Heart left ventricle (tissue), 16 donors: ENCODE measurements around the gene NETO2. TPM values are rescaled to one million over a fixed set of nuclear protein-coding genes. Genes with fewer than 3 reads are reported as not detected.

Source experiments
- ATAC-seq, 4 donors: fragments of 200-7000 bp; cut with Tn5 transposase; one replicate each; pipeline ENCODE4 v1.9.1; 2020 to 2022; ENCODE audit warnings: moderate library complexity in 4 of 4, mild to moderate bottlenecking in 3 of 4, moderate number of reproducible peaks in 1 of 4
- DNase-seq, 5 donors: peaks; one replicate each; pipeline ENCODE4 v3.0.0-alpha.2; 2020
- H3K27ac ChIP-seq, 12 donors: fragments of 200-600 bp; sonication (generic) in 4 of 12; one replicate each; pipeline versions ENCODE4 v1.5.0 to v1.8.0; 2016 to 2022; ENCODE audit warnings: mild to moderate bottlenecking in 2 of 12
- H3K27me3 ChIP-seq, 9 donors: fragments of 200-600 bp; sonication (generic) in 2 of 9; one replicate each; pipeline versions ENCODE4 v1.5.1 to v1.8.0; 2016 to 2022; ENCODE audit warnings: mild to moderate bottlenecking in 3 of 9
- H3K36me3 ChIP-seq, 9 donors: fragments of 200-600 bp; sonication (generic) in 2 of 9; one replicate each; pipeline versions ENCODE4 v1.5.0 to v1.8.0; 2018 to 2022; ENCODE audit warnings: mild to moderate bottlenecking in 2 of 9
- H3K4me1 ChIP-seq, 12 donors: fragments of 200-600 bp; sonication (generic) in 4 of 12; one replicate each; pipeline versions ENCODE4 v1.5.0 to v1.8.0; 2016 to 2022; ENCODE audit warnings: mild to moderate bottlenecking in 3 of 12
- H3K4me3 ChIP-seq, 12 donors: fragments of 200-600 bp; sonication (generic) in 4 of 12; one replicate each; pipeline versions ENCODE4 v1.5.0 to v1.8.0; 2017 to 2022; ENCODE audit warnings: mild to moderate bottlenecking in 9 of 12, moderate library complexity in 4 of 12
- H3K9me3 ChIP-seq, 12 donors: fragments of 200-600 bp; sonication (generic) in 4 of 12; one replicate each; pipeline versions ENCODE4 v1.5.0 to v1.8.0; 2016 to 2022; ENCODE audit warnings: mild to moderate bottlenecking in 1 of 12
- CTCF ChIP-seq, 12 donors: fragments of 200-600 bp; sonication (generic) in 4 of 12; IDR thresholded peaks; one replicate each; pipeline versions ENCODE4 v1.5.0 to v1.8.0; 2018 to 2022; ENCODE audit warnings: antibody characterized with exemption in 12 of 12, mild to moderate bottlenecking in 5 of 12
- POLR2A ChIP-seq, 2 donors: fragments of 450-650 bp; IDR thresholded peaks; one replicate each; pipeline ENCODE4 v1.6.1; 2017; ENCODE audit warnings: antibody characterized with exemption in 2 of 2, mild to moderate bottlenecking in 2 of 2, moderate library complexity in 2 of 2
- WGBS, 4 donors: extraction: QIAGEN DNeasy Blood & Tissue Kit in 2 of 4; methylation state at CpG; one replicate each; pipeline versions ENCODE4 v1.1.5 to v1.1.7; 2013 to 2018; 5-methylcytosine and 5-hydroxymethylcytosine counted together
- intact Hi-C, 10 donors: fragments of 100-400 bp; cut with DNase I; formaldehyde crosslinking; loops; one replicate each; pipeline versions ENCODE4 v1.11.1 to v1.14.2; 2022
- polyA plus RNA-seq, 2 donors: library from polyadenylated mRNA; stranded (reverse); fragments of 200-250 nt; gene quantifications; one replicate each; pipeline ENCODE4 v1.2.3, GENCODE V29; 2013
- total RNA-seq, 9 donors: library from RNA; depleted of rRNA in 2 of 9; stranded (reverse); fragments of >200 nt in 2 of 9; fragmentation: NEBNext Ultra II Directional in 3 of 9; extraction: Animal tissue kit (Norgen Biotek cat#: 25700) in 3 of 9; gene quantifications; one replicate each; pipeline versions ENCODE4 v1.1.0 to v1.2.4, GENCODE V29; 2016 to 2023
- donor health status: ischemic (EF 13 %, LVEDD 7.1; RV severe dilation, severe dysfunction).
- donor health status: healthy with polysubstance abuse.
- donor health status: DM: no; HTN: yes; CAD: no.
- donor health status: DM: no; HTN: no; CAD: no.
- donor health status: ischemic (EF 25% LVEDD 6.9; RV normal size, moderate dysfunction).
- donor health status: ischemic (EF 25% LVEDD 5.7; RV mildly dilated, moderate dysfunction).
- donor health status: healthy.
- donor health status: DM: yes; HTN: yes; CAD: no.
- donor health status: ischemic (EF 35%, LVEDD 5.7; RV mildly dilated, moderate dysfunction).
- donor health status: nonischemic (EF 11% LVEDD 7.7; RV severe dilation, severe dysfunction).
- donor health status: DM: yes; HTN: yes; CAD: no.
- donor health status: PGD.
- donor health status: ischemic (EF 29% LVEDD 5.4; RV normal size, mild dysfunction).
- donor health status: nonischemic (EF 23%, LVEDD 6.1; RV moderate dilation, normal function).

Gene NETO2
- total and polyA plus RNA-seq, 11 donors: 1.0 to 7.8 (median 2.3) TPM

GRCh38 chr16:47142821-47143676, 696 bp downstream of the NETO2 start:
- Histone ChIP-seq H3K27ac (peak overlapping the region in 11 of 12 donors; percentile 32 to 81 (median 62)), H3K4me3 (peak overlapping the region; percentile 44 to 74 (median 60)), H3K9me3 (no peaks in the 10 kb centered on the region), H3K4me1 (peaks cover 0 to 27% (median 3%) of the 10 kb centered on the region in 12 donors), H3K36me3 (no peaks in the 10 kb centered on the region), H3K27me3 (peaks cover 0 to 4% (median 0%) of the 10 kb centered on the region in 9 donors)
- 0 to 3% (median 1%) methylated on average over 14 to 111 of the region's 111 CpGs for WGBS, 4 donors
- TF ChIP-seq CTCF (IDR thresholded peaks at IDR 0.05) (peak; percentile 46 to 76 (median 58)), POLR2A (IDR thresholded peaks at IDR 0.05) (no peak)
- ATAC-seq: peak in 3 of 4 donors; percentile 37 to 75 (median 75)
- intact Hi-C loops: loop anchor here in 9 of 10 donors (2.0 to 10.0 kb wide), 13 partner anchors 101 to 1472 kb away; partner anchors contain the start of genes ABCC12 (in 4 of the 9), DNAJA2 (in 1 of the 9), ITFG1 (in 1 of the 9) and N4BP1 (in 1 of the 9)
- peak; percentile 34 to 76 (median 57) for DNase-seq

GRCh38 chr16:47142486-47142820, 1.3 kb downstream of the NETO2 start:
- ATAC-seq (peak in 1 of 4 donors; percentile 16), DNase-seq (no peak)
- peak overlapping the region in 8 of 12 donors; percentile 50 to 81 (median 64) for H3K27ac ChIP-seq
- no peaks in the 10 kb centered on the region for H3K9me3 ChIP-seq
- peaks cover 0 to 4% (median 0%) of the 10 kb centered on the region in 9 donors for H3K27me3 ChIP-seq
- H3K4me3 ChIP-seq: peak overlapping the region; percentile 44 to 74 (median 60)
- 0 to 1% (median 1%) methylated on average over 8 of the region's 8 CpGs for WGBS, 4 donors
- no peak for TF ChIP-seq CTCF (IDR thresholded peaks at IDR 0.05)
- TF ChIP-seq POLR2A (IDR thresholded peaks at IDR 0.05): no peak
- intact Hi-C loops: loop anchor here in 9 of 10 donors (2.0 to 10.0 kb wide), 13 partner anchors 100 to 1472 kb away; partner anchors contain the start of genes ABCC12 (in 4 of the 9), DNAJA2 (in 1 of the 9), ITFG1 (in 1 of the 9) and N4BP1 (in 1 of the 9)
- no peaks in the 10 kb centered on the region for H3K36me3 ChIP-seq
- H3K4me1 ChIP-seq: peaks cover 0 to 27% (median 3%) of the 10 kb centered on the region in 12 donors

- Histone ChIP-seq H3K4me3 (peak overlapping the region in 11 of 12 donors; percentile 44 to 74 (median 61)), H3K27me3 (peaks cover 0 to 4% (median 0%) of the 10 kb centered on the region in 9 donors), H3K4me1 (peaks cover 0 to 27% (median 3%) of the 10 kb centered on the region in 12 donors), H3K27ac (peak overlapping the region in 2 of 12 donors; percentile 60 to 67), H3K36me3 (no peaks in the 10 kb centered on the region), H3K9me3 (no peaks in the 10 kb centered on the region)
- TF ChIP-seq POLR2A (IDR thresholded peaks at IDR 0.05): no peak
- peak; percentile 80 to 96 (median 90) for TF ChIP-seq CTCF (IDR thresholded peaks at IDR 0.05)
- ATAC-seq (peak; percentile 86 to 95 (median 90)), DNase-seq (peak; percentile 75 to 87 (median 81))
- intact Hi-C loops: loop anchor here (1.0 to 10.0 kb wide), 15 partner anchors 100 to 1473 kb away; partner anchors contain the start of genes ABCC12 (in 4 of the 10), DNAJA2 (in 1 of the 10), ITFG1 (in 1 of the 10) and N4BP1 (in 1 of the 10)
- WGBS, 4 donors: 1 to 2% (median 1%) methylated on average over 26 of the region's 26 CpGs
Observed at GRCh38 chr16:47141773-47142485, 1.8 kb downstream of the NETO2 start.
